DMS79 treated with DMSO at 0.1 percent for 48 hours (cell line): ENCODE data around the gene FAM135A.

Source experiments
- DNase-seq: peaks from one replicate; lab custom pipeline; 2025; lab: John Stamatoyannopoulos, UW

FAM135A gene

DNA sequence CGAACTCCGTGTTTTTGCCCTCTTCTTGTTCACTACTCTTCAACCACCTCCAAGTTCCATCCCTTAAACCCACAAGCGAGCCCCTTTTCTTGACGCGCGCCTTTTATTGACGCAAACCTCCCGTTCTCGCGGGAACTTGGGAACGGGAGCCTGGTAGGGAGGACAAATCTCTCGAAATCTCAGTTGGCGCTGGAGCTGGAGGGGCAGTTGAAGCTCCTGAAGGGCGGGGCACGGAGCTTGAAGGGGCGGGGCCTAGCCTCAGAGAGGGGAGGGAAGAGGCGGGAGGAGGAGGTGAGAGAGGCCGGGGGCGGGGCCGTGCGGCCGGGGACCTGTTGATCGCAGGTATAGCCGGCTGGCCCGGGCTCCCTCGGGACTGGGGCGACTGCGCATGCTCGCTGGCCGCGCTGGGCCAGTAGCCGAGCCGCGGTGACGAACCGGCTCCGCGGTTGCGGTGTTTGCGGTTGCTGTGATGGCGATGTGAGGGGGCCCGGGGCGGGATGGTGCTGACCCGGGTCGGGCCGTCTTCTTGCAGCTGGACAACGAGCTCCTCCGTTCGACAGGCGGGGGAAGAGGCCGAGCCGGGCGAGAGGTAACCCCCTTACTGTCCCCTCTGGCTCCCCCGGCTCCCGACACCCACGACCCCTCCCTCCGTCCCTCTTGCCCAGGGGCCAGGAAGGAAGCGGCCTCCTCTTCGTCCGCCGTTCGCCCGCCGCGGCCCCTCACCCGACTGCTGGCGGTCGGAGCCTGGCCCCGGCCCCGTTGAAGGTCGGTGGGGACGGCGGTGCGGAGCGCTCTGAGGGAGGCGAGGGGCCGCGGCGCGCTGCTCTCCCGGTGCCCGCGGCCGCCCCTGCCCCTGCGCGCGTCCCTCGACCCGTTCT lies at the start of gene FAM135A:
Gene FAM135A (plus strand): TSS at position 395 of the 878 bp plus-strand sequence. CDS start 14,835 bp downstream, outside the sequence.
- DNase-seq, result peak; percentile 96

DNA sequence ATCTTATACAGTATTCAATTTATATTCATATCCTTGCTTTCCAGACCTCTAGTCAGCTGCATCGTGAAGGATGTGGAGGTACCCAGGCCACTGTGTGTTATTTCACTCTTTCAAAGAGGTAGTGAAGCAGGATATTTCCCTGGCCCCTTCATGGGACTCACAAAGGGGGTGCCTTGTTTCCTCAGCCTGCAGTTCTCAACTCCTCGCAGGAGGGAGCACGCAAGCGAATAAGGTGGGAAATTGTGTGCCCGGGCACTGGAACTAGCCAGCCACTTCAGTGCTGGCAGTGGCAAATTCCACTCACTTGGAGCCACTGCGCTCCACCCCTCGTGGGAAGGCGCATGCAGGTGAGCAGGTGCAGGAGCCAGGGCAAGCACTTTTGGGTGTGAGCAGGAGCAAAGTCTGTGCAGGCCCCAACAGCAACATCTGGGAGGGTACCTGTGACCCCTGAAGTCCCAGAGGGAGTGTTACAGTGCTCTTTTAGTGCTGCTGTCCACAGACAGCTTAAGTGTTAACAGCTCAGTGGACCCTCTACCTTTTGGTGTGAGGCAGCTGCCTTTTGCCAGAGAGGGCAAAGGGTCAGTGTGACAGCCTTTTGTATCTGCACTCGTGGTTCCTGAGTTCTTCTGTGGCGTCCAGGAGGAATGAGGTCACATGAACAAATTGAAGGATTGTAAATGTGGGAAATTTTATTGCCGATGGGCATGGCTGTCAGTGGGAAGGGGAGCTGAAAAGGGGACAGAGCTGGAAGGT lies 49.4 kb upstream of the FAM135A start:
- DNase-seq, result no peak

DNA sequence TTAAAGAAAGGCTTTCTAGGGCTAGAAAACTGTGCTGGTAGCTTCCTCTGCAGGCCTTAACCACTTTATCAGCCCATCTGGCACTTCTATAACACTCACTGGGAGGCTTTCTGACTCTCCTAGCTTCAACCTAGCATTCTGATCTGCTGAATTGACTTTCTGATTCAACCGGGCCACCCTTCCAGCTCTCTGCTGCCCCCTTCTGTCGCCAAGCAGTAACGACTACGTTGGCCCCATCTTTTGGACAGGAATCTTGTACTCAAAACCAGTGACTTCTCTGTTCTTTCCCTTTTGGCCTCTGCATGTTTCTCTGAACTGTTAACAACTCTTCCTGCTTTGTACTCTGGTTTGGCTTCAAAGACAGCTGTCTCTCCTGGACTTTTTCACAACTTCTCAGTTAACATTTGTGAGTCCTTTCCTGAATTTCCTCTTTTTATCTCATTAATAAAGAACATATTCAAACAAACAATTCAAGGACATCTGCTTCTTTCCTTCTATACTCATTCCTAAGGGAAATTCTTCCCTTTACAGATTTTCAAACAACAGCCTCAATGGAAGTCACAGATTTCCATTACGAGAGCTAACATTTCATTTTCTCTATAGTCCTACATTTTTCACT lies 43.9 kb upstream of the FAM135A start:
- DNase-seq, result peak; percentile 38

DNA sequence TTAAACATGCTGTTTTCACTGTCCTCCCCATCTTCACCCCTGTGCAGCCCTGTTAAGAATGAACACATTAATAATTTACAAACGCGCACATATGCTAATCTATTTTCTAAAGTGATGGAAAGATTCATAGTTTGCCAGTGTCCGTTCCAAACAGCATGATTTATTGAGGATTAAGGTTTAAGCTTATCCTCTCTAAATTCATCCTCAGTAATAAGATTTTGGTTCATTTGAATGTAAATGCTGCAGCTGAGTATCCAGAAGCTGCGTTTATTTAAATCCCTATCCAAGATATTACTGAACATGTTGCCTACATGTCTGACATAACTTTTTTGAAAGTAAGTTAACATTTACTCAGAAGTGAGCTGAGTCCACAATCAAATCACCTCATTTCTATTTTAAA lies 42.8 kb upstream of the FAM135A start:
- no peak for DNase-seq

DNA sequence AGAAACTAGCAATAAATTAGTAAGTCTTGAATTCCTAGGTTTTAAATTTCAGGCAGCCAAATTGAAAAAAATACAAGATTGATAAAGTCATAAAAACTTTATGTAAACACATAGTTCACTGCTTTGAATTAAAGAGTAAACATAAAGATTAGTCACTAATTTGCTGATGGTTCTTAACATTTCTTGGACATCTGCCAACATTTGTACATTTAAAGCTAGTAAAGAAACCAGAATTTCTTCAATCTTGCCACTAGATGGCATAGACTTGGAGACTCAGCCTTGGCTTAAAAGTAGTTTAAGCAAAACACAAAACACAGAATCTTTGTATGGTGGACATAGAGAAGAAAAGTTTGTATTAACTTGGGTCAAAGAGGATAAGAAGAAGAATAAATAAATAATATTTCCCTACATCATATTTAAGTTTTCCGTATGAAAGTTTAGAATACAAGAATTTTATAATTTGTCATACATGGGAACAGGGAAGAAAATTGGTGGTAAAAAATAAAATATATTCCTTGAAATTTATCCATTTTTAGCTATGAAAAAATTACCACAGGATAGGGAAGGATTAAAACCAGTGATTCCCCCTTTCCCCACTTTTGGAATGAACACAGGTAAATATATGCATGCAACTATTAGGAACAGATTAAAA lies 41.7 kb upstream of the FAM135A start:
- peak; percentile 57 for DNase-seq

DNA sequence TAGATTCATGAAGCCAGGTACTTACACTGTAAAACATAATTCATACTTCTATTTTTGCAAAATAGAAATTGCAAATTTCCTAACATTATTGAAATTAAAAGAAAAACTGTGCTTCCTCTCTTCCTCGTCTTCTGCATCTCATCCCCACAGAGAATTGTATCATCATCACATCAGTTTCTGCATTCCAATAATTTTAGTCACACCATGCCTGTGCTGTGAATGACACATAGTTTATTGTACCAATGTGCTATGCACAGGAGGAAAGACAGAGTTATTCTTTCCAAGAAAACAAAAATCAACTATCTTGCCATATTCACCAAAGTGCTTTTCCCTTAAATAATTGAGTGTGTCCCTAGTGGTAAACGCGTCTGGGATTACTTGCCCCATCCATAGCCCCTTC lies 38.1 kb upstream of the FAM135A start:
- DNase-seq, result no peak

DNA sequence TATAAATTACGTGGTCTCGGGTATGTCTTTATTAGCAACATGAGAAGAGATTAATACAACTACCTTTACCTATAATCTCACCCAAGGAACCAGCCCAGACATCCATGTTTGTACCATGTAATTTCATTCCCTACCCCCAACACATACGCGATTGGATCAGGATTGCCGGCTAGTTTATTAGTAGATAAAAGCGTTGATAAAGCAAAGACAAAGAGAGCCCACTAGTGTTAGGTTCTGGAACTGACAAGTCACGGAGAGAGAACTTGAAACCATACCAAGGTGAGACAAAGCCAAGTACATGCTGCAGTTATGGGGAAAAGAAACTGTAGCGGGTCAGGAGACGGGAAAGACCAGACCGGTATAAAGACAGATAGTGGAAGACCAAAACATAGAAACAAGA lies 37.4 kb upstream of the FAM135A start:
- DNase-seq, result no peak

DNA sequence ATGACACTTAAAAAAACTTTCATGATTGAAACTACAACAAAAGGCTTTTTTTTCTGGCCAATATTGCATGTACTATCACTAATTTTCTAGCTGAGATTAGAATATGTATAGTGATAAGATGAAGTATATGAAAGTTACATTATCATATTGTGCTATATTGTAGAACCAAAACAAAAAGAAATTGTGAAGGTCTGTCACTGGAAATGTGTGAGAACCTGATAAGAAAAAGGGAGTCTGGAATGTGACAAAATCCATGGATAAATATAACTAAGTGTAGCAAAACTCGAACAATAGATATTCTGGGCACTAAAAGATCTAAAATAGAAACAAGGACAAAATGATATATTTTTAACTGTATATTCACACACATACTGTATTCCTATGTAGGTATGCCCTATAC lies 36.7 kb upstream of the FAM135A start:
- DNase-seq, result no peak

DNA sequence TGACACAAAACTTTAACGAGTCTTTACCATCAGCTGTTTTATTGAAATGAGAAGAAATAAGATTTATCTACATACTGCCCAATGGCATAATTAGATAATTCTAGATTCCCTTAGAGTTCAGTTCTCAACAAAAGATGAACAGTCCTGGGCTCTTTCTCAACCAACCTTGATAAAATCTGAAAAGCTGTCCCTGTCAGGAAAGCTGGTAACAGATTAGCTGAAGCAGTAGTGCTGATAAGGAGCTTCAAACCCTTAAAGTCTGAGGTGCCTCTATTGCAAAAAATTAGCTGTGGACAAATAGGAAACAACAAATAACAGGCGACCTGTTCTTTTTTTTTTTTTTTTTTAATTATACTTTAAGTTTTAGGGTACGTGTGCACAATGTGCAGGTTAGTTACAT lies 35.9 kb upstream of the FAM135A start:
- DNase-seq, result no peak

DNA sequence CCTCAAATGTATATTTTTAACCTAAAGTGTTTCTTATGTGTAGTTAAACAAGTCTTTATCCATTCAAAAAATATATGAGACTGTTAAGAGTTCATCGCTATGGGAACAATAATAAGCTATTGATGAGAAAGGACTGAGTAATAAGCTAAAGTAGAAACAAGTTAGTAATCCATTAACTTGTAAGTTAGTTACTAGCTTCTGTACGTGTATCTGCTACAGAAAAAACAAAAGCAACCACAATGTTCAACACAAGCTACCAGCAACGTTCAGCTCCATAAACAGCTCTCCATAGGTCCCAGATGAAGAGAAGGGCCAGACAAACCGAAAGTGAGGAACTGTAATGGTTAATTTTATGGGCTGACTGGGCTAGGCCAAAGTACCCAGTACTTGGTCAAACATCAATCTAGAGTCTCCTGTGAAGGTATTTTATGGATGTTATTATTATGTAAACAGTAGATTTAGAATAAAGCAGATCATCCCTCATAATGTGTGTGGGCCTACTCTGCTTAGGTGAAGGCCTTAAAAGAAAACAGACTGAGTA lies 33.8 kb upstream of the FAM135A start:
- no peak for DNase-seq

DNA sequence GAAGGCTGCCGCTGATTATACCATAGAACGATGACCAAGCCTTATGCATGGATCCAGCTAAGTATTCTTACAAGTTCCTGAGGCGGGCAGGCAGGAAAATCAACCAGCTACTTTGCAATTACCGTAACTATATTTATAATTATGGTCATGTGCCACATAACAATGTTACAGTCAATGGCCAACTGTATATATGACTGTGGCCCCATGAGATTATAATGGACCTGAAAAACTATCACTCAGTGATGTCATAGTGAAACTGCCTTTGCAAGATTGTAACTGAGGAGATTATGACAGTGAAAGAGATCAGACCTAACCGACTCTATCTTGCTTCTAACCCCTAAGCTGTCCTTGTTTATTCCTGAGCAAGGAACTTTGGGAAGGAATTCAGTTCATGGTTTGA lies 33.1 kb upstream of the FAM135A start:
- DNase-seq, result no peak

DNA sequence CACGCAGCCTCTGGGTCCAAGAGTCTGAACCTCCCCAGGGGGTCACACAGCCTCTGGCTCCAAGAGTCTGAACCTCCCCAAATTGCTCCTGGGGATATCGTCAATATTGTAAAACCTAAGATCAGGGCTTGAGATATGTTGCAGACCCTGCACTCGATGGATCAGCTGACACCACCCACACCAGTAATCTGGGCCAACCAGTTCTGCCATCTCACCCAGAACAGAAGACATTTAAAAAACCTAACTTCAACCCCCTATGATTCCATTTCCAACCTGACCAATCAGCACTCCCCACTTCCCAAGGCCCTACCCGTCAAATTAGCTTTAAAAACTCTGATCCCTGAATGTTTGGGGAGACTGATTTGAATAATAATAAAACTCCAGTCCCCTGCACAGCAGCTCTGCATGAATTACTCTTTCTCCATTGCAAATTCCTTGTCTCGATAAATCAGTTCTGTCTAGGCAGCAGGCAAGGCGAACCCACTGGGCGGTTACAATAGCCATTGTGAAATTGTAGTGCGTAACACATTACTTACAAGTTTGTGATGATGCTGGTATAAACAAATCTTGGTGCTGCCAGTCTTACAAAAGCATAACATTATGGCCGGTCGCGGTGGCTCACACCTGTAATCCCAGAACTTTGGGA lies 32.4 kb upstream of the FAM135A start:
- DNase-seq, result no peak

DNA sequence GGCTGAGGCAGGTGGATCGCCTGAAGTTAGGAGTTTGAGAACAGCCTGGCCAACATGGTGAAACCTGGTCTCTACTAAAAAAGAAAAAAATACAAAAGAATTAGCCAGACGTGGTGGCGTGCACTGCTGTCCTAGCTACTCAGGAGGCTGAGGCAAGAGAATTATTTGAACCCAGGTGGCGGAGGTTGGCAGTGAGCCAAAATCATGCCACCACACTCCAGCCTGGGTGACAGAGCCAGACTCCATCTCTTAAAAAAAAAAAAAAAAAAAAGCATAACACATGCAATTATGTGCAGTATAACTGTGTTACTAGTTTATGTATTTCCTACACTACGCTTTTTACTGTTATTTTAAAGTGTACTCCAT lies 31.9 kb upstream of the FAM135A start:
- DNase-seq, result no peak

DNA sequence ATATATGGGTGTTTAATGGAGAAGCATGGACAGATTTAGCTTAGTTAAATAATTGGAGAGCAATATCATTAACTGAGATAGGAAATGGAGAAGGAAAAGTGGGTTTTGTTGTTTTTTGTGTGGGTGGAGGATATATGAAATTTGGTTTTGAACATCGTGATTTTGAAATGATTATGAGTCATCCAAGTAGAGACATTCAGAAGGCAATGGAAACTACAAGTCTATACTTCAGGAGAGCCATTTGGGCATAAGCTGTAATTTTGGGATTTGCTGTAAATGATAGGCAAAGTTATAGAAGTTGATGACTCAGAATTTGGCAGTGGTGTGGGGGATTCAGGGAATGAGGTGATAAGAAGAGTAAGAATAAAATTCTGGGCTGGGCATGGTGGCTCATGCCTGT lies 27.4 kb upstream of the FAM135A start:
- DNase-seq, result no peak

DNA sequence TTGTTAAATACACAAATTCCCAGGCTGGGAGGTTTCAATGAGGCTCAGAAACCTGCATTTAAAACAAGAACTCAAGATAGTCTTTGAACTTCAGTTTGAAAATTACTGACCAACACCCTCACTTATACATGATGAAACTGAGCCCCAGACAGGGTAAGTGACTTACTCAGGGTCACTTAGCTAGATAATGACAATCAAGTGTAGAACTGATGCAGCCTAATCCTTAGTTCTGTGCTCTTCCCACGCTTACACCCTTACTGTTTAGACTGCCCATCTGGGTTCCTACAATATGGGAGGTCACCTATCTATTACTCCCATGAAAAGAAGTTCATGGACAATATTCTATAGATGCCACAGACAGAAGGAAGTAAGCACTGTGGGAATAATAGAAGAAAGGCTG lies 24.5 kb upstream of the FAM135A start:
- DNase-seq, result no peak

DNA sequence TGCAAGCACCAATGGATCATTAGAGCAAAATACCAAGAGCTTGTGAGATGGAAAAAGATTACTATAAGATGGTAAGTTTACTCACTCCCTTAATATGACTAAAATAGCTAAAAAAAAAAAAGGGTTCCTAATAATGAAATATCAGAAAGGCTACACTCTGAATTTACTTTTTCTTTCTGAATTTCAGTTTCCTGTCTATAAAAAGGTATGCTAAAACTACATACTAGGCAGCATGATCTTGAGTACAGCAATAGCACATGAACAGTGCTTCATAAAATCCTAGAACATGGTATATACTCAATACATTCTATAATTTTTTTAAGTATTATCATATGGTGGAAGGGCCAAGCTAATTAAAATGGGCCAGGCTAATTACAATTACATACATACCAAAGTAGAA lies 24.0 kb upstream of the FAM135A start:
- no peak for DNase-seq

DNA sequence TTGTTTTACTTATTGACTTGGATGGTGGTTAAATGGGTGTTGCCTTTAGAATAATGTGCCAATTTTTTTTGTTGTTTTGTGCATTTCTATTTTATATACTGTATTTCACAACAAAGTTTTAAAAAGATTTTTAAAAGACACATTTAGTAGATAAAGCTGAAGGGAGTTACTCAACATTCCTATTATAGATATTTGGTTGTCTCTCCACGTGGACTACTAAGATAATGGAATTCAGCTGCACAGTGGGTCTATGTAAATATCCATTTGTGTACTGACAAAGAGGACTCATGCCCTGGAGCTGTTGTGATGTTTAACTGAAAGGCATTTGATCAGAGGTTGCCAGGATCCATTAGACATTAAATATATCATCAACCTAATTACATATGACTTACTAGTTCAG lies 23.2 kb upstream of the FAM135A start:
- no peak for DNase-seq

DNA sequence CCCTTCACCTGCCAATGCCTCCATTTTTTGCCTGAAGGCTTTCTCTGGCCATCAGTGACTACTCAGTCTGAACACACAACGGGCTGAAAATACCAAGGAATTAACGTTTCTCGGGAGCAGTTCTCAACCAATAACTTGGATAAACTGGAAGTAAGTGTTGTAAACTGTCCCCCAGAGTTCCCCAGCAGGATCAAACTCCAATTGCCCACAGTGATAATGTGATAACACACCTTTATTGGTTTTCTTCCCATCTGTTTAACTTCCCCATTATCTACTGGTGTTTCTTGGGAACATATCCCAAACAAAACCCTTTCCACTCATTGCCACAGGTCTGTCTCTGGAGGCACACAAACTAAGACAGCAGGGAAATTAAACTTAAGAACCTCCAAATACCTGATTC lies 21.8 kb upstream of the FAM135A start:
- no peak for DNase-seq

DNA sequence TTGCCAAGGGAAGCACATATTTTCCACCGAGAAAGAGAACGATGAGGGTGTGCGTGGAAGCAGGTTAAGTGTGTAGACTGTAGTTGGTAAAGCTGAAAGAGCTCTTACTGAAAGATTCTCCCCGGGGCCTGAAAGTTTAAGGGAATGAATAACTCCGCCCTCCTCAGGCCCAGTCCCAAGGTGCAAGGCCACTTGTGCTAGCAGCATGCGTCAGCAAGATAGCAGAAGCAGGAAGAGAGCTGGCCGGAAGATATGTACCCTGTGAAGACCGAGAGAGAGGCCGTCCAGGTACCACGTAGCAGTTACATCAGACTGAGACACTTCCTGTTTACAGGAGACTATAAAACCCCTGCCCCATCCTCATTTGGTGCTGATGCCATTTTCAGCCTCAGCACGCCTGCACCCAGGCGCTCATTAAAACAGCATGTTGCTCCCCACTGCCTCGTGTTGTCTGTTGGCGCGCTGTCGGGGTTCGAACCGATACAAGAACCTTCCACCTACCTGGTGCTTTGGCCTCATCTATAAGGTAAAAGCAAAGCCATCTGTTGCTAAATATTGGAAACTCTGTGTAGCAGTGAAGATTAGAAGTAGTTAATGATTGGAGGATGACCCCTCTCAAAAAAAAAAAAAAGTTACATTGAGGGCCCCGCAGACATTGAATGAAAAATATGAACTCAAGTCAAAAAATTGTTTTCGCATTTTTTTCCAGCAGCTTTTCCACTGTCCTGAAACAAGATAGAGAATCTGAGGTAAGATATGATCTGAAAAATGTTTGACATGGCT lies 18.6 kb upstream of the FAM135A start:
- DNase-seq, result no peak

DNA sequence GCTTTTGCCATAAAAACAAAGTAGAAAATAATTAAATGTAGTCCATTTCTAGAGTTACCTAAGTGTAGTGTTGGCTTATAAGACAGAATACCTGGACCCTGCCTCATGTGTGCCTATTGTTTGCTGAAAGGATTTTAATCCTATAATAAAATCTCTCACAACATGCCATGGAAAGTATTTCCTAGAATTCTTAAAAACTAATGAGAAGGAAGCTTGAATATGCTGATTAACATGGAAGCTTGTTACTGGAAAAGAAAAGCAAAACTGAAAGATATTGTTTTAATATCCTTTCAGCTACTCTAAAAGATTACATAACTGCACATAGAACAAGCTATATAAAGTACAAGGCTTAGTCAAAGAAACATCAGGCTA lies 18.0 kb upstream of the FAM135A start:
- DNase-seq, result no peak

DNA sequence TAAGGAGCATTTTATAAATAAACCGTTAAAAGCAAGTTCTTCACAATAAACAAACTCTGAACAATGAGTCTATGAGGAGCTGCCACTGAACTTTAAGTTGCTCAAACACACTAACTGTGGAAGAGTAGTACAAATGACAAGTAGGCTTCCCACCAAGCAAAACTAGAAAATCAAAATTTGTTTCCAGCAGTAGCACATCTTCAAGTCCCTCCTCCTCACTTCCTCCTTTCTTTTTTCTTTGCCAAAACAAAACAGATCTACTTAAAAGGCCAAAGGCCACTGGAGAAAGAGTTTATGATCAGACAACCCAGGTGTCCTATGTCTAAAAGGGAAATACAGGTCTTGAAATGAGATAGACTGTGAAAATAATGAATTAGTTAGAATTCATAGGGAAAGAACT lies 17.1 kb upstream of the FAM135A start:
- no peak for DNase-seq
